Activated CD8-positive, alpha-beta memory T cell treated with anti-CD3 and anti-CD28 coated beads, Interleukin-2, amount 50 U/mL, for 48 hours (primary cell): ENCODE data around the gene EHF.

Experiments
- DNase-seq: peaks from one replicate; pipeline ENCODE4 v3.0.0-alpha.2; 2020

EHF gene

GRCh38 chr11:34603129-34604001 is 17.5 kb upstream of the EHF start:
- no peak for DNase-seq

- no peak for DNase-seq
Measured at GRCh38 chr11:34604145-34604544, 16.7 kb upstream of the EHF start.

- no peak for DNase-seq
Measured at GRCh38 chr11:34604911-34605310, 16.0 kb upstream of the EHF start.

GRCh38 chr11:34605481-34606325 is 15.2 kb upstream of the EHF start:
- DNase-seq, result no peak

- DNase-seq, result no peak
Measured at GRCh38 chr11:34606326-34607120, 14.4 kb upstream of the EHF start.

GRCh38 chr11:34609187-34609751 is 11.6 kb upstream of the EHF start:
- DNase-seq, result no peak

GRCh38 chr11:34609850-34610249 is 11.0 kb upstream of the EHF start:
- no peak for DNase-seq

GRCh38 chr11:34610324-34611041 is 10.4 kb upstream of the EHF start:
- DNase-seq, result no peak

- no peak for DNase-seq
Measured at GRCh38 chr11:34613015-34613414, 7.9 kb upstream of the EHF start.

- no peak for DNase-seq
Measured at GRCh38 chr11:34613552-34614056, 7.3 kb upstream of the EHF start.

- no peak for DNase-seq
Measured at GRCh38 chr11:34614344-34615104, 6.4 kb upstream of the EHF start.

- no peak for DNase-seq
Measured at GRCh38 chr11:34616086-34616485, 4.8 kb upstream of the EHF start.

- DNase-seq, result no peak
Measured at GRCh38 chr11:34616830-34617504, 3.9 kb upstream of the EHF start.

- DNase-seq, result no peak
Measured at GRCh38 chr11:34618406-34618805, 2.5 kb upstream of the EHF start.

GRCh38 chr11:34619062-34619516 is 1.8 kb upstream of the EHF start:
- no peak for DNase-seq

- DNase-seq, result no peak
Measured at GRCh38 chr11:34620202-34620601, 691 bp upstream of the EHF start.

- DNase-seq, result no peak
Measured at GRCh38 chr11:34621876-34622275, 983 bp downstream of the EHF start.

GRCh38 chr11:34623463-34623862 is 2.6 kb downstream of the EHF start:
- no peak for DNase-seq

- DNase-seq, result no peak
Measured at GRCh38 chr11:34624069-34624468, 3.2 kb downstream of the EHF start.

- DNase-seq, result no peak
Measured at GRCh38 chr11:34625576-34625975, 4.7 kb downstream of the EHF start.
